BE2C (cell line): Measurements from ENCODE around the gene MTA1.

Source experiments
- DNase-seq: peaks from one replicate; pipeline ENCODE4 v3.0.0-alpha.2; 2020
- H3K27me3 ChIP-seq: fragments of 250-450 bp; sonication (Bioruptor Pico); 2 replicates; pipeline ENCODE4 v1.5.1; 2020; ENCODE audit warnings: mild to moderate bottlenecking
- H3K36me3 ChIP-seq: fragments of 250-450 bp; sonication (Bioruptor Pico); 2 replicates; pipeline ENCODE4 v1.5.1; 2020; ENCODE audit warnings: mild to moderate bottlenecking
- H3K4me1 ChIP-seq: fragments of 250-450 bp; sonication (Bioruptor Pico); 2 replicates; pipeline ENCODE4 v1.5.1; 2020
- H3K4me3 ChIP-seq: 2 replicates; pipeline ENCODE4 v1.5.1; 2011; ENCODE audit warnings: low read depth, low read length
- H3K9me3 ChIP-seq: fragments of 250-450 bp; sonication (Bioruptor Pico); 2 replicates; pipeline ENCODE4 v1.5.1; 2020
- TF ChIP-seq, protein P1 (sequence below): IDR thresholded peaks from 2 replicates; pipeline ENCODE4 v1.5.1; 2012; ENCODE audit warnings: mild to moderate bottlenecking, low read depth, low read length

The MTA1 gene

GRCh38 chr14:105382343-105383082 is 37.1 kb upstream of the MTA1 start:
- no peaks in the 10 kb centered on the region for H3K27me3 ChIP-seq
- no peak overlapping the region for H3K4me3 ChIP-seq
- DNase-seq: peak; percentile 7
- no peaks in the 10 kb centered on the region for H3K36me3 ChIP-seq
- H3K9me3 ChIP-seq: no peaks in the 10 kb centered on the region
- no peaks in the 10 kb centered on the region for H3K4me1 ChIP-seq
- TF ChIP-seq, protein P1, sequence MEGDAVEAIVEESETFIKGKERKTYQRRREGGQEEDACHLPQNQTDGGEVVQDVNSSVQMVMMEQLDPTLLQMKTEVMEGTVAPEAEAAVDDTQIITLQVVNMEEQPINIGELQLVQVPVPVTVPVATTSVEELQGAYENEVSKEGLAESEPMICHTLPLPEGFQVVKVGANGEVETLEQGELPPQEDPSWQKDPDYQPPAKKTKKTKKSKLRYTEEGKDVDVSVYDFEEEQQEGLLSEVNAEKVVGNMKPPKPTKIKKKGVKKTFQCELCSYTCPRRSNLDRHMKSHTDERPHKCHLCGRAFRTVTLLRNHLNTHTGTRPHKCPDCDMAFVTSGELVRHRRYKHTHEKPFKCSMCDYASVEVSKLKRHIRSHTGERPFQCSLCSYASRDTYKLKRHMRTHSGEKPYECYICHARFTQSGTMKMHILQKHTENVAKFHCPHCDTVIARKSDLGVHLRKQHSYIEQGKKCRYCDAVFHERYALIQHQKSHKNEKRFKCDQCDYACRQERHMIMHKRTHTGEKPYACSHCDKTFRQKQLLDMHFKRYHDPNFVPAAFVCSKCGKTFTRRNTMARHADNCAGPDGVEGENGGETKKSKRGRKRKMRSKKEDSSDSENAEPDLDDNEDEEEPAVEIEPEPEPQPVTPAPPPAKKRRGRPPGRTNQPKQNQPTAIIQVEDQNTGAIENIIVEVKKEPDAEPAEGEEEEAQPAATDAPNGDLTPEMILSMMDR: no peak

- Histone ChIP-seq H3K4me3 (no peak overlapping the region), H3K4me1 (no peaks in the 10 kb centered on the region), H3K9me3 (no peaks in the 10 kb centered on the region), H3K36me3 (no peaks in the 10 kb centered on the region), H3K27me3 (no peaks in the 10 kb centered on the region)
- TF ChIP-seq, protein P1: no peak
- DNase-seq: peak; percentile 8
These were observed 36.4 kb upstream of the MTA1 start for GRCh38 chr14:105383083-105383730.

- DNase-seq: peak; percentile 6
- no peaks in the 10 kb centered on the region for H3K9me3 ChIP-seq
- H3K4me1 ChIP-seq: no peaks in the 10 kb centered on the region
- H3K4me3 ChIP-seq: no peak overlapping the region
- TF ChIP-seq, protein P1: no peak
- H3K27me3 ChIP-seq: no peaks in the 10 kb centered on the region
- no peaks in the 10 kb centered on the region for H3K36me3 ChIP-seq
These were observed 35.5 kb upstream of the MTA1 start for GRCh38 chr14:105384041-105384557.

DNA sequence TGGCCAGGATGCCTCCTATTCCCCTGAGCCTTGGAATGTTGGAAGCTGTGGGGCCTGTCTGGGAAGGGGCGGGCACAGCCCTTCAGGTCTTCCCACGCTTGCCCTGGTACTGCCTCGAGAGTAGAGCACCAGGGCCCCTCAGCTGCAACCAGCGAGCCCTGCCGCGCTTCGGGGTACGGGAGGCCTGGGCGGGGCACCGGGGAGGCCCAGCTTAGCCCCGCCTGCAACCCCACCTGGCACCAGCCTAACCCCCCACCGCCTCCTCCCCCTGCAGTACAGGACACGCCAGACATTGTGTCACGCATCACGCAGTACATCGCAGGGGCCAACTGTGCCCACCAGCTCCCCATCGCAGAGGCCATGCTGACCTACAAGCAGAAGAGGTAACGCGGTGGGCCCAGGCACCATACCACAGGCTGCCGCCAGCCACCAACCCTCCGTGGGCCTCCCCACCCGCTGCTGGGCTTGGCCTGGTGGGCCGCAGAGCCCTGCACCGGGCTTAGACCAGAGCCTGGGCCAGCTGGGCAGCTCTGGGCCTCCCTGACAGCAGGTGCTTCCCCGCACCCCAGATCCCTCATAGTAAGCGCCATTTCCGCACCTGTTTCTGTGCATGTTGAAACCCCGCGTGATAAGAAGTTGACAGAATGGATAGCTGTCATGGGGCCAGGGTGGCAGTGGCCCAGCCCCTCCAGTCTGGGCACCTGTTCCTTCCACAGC is 34.9 kb upstream of the MTA1 start:
- no peaks in the 10 kb centered on the region for H3K4me1 ChIP-seq
- H3K36me3 ChIP-seq: no peaks in the 10 kb centered on the region
- H3K9me3 ChIP-seq: no peaks in the 10 kb centered on the region
- H3K4me3 ChIP-seq: no peak overlapping the region
- no peaks in the 10 kb centered on the region for H3K27me3 ChIP-seq
- TF ChIP-seq, protein P1: no peak
- peak; percentile 9 for DNase-seq

DNA sequence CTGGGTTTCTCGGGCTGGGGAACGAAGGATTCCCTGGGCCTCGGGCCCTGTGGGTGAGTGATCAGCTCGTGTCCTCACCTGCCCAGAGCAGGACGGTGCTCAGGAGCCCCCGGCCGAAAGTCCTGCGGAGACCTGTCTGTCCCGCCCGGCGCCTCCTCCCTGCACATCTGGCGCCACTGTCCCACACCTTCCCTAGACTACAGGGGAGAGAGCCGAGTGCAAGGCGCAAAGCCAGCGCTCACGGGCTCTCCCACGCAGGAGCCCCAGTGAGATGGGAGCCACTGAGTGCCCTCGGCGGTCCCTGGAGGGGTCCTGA is 34.3 kb upstream of the MTA1 start:
- TF ChIP-seq, protein P1: no peak
- H3K9me3 ChIP-seq: no peaks in the 10 kb centered on the region
- H3K4me3 ChIP-seq: no peak overlapping the region
- no peak for DNase-seq
- no peaks in the 10 kb centered on the region for H3K27me3 ChIP-seq
- no peaks in the 10 kb centered on the region for H3K36me3 ChIP-seq
- H3K4me1 ChIP-seq: no peaks in the 10 kb centered on the region
